Measurements from ENCODE around the gene EIF5AL1.
"Not testable (repeated sequence)": the region's sequence is repeated elsewhere in the genome, so short reads cannot be mapped to it uniquely, and the experiment has no call there.

Gene EIF5AL1

GRCh38 chr10:79511891-79512583, at the start of gene EIF5AL1:
EIF5AL1 (plus strand) TSS chr10:79512533; CDS start chr10:79512650, 117 bp downstream.
- not testable (repeated sequence) for DNase-seq (ENCODE audit: low read depth in 1 of 2, low spot score in 1 of 2)

- DNase-seq (ENCODE audit: low read depth in 1 of 2, low spot score in 1 of 2) = no peak
Measured at GRCh38 chr10:79463578-79464496, 48.5 kb upstream of the EIF5AL1 start.

DNA sequence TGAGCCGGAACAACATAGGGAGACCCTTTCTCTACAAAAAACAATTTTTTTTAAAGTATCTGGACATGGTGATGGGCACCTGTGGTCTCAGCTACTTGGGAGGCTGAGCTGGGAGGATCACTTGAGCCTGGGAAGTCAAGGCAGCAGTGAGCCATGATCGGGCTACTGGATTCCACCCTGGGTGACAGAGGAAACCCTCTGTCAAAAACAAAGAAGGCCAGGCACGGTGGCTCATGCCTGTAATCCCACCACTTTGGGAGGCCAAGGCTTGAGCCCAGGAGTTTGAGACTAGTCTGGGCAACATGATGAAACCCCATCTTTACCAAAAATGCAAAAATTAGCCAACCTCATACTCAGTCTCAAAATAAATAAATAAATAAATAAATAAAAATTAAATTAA, 47.0 kb upstream of the EIF5AL1 start:
- no peak for DNase-seq (ENCODE audit: low read depth in 1 of 2, low spot score in 1 of 2)

DNA sequence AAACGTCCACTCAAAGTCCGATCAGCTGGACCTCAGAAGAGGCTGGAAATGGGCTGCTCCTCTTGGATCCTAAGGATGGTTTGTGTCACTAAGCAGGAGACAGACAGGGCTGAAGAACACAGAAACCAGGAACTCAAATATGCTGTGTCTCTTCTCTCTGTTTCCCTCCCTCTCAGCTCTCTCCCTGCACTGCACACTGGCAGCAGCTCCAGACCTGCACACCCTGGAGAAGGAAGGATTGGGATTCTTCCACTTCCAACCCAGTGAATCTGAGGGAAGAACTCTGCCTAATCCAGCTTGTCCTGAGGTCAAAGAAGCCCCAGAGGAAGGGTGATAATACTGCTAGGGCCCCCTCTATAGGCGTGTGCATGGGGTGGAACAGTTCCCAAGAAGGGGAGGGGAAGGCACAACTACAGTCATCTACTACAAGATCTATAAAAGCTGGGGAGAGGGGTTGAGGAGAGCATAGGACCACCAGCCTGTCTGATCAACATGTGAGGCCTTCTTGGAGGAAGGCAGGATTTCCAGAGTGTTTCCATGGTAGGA, 44.2 kb upstream of the EIF5AL1 start:
- no peak for DNase-seq (ENCODE audit: low read depth in 1 of 2, low spot score in 1 of 2)

DNA sequence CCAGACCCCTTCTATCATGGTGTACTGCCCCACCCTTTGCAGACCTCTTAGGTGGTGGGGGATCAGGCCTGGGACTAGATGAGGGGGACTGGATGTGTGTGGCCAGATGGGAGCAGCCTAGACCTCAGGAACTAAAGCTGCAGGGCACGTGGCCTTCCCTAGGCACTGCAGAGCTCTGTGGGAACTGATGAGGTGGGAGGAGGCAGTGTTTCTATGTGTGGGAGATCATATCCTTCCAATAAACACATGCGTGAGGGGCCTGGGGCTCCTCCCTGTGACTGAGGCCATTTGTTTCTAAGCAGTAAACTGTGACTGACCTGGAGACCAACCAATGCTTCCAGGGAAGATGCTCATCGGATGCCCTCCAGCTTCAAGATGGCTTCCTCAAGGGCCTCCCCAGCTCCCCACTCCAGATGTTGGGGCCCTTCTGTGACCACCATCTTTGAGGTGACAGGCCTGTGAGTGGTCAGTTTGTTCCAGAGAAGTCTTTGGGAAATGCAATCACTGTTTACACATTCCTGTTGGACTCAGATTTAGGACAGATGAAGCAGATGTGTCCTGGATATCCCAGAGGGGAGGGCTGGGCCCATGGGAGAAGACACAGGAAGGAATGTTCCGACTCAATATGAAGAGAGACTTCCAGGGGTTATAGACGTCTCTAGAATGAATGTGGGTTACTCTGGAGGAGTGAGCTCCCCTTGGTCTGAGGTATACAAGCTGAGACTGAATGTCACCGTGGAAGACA, 43.3 kb upstream of the EIF5AL1 start:
- DNase-seq (ENCODE audit: low read depth in 1 of 2, low spot score in 1 of 2) = no peak

DNA sequence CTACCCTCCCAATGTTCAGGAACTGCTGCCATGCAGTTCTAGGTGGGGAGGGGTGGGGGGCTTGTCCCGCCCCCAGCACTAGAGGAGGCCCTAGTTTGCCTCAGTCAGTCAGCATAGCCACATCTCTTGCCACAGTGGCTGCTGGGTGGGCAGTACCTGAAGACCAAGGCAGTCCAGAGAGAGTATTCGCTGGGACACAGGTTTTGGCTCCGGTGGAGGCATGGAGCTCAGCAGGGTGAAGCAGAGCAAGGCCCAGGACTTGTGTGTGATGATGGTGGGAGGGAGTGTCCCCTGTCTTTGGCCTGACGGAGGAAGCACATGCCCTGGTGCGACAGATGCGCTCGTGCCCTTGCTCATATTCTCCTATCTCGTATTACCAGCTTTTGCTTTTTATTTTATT, 42.2 kb upstream of the EIF5AL1 start:
- no peak for DNase-seq (ENCODE audit: low read depth in 1 of 2, low spot score in 1 of 2)

DNA sequence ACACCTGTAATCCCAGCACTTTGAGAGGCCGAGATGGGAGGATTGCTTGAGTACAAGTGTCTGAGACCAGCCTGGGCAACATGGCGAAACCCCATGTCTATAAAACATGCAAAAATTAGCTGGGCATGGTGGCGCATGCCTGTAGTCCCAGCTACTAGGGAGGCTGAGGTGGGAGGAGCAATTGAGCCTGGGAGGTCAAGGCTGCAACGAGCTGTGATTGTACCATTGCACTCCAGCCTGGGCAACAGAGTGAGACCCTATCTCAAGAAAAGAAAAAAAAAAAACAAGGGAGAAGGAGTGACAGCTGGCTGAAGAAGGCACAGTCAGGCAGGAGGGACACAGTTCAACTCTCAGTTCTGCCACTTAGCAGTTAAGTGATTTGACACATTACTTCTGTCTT, 40.6 kb upstream of the EIF5AL1 start:
- no peak for DNase-seq (ENCODE audit: low read depth in 1 of 2, low spot score in 1 of 2)

- DNase-seq (ENCODE audit: low read depth in 1 of 2, low spot score in 1 of 2) = no peak
Measured at GRCh38 chr10:79472449-79472848, 39.9 kb upstream of the EIF5AL1 start.

GRCh38 chr10:79472951-79473350, 39.4 kb upstream of the EIF5AL1 start:
- DNase-seq (ENCODE audit: low read depth in 1 of 2, low spot score in 1 of 2) = no peak

DNA sequence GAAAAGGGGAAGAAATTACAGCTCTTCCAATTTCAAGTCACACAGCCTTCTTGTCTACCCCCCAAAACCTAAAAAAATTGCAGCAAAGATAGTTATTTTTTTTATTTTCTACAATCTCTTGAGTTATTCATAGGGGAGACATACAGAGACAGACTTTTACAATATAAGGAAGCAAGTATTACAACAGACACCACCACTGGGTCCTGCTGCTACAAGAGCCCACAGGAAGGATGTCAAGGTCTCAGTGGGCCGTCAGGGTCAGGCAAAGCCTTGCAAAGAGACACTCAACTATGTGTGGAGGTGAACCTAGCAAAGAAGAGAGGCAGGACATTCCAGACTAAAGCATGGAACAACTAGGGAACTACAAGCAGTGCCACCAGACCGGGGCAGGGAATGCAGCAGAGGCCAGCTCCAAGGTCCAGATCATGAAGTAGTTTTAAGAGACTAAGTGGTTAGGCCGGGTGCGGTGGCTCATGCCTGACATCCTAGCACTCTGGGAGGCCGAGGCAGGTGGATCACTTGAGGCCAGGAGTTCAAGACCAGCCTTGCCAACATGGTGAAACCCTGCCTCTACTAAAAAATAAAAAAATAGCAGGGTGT, 38.7 kb upstream of the EIF5AL1 start:
- DNase-seq (ENCODE audit: low read depth in 1 of 2, low spot score in 1 of 2) = no peak

- DNase-seq (ENCODE audit: low read depth in 1 of 2, low spot score in 1 of 2) = no peak
Measured at GRCh38 chr10:79475119-79475653, 37.1 kb upstream of the EIF5AL1 start.

GRCh38 chr10:79475877-79476276, 36.5 kb upstream of the EIF5AL1 start:
- no peak for DNase-seq (ENCODE audit: low read depth in 1 of 2, low spot score in 1 of 2)

GRCh38 chr10:79476645-79477044, 35.7 kb upstream of the EIF5AL1 start:
- DNase-seq (ENCODE audit: low read depth in 1 of 2, low spot score in 1 of 2) = no peak

GRCh38 chr10:79477456-79477855, 34.9 kb upstream of the EIF5AL1 start:
- no peak for DNase-seq (ENCODE audit: low read depth in 1 of 2, low spot score in 1 of 2)

DNA sequence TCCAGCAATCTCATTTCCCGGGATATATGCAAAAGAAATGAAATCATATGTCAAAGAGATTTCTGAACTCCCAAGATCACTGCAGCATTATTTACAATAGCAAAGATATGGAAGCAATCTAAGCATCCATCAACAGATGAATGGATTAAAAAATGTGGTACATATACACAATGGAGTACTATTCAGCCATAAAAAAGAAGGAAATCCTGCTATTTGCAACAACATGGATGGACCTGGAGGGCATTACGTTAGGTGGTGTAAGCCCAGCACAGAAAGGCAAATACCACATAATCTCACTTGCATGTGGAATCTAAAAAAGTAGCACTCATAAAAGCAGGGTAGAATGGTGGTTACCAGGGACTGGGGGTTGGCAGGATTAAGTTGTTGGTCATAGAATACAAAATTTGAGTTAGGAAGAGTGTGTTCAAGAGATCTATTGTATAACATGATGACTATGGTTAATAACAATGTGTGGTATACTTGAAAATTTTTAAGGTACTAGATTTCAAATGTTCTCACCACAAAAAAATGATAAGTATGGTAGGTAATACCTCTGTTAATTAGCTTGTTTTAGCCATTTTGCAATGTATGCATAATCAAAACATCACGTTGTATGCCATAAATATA, 32.9 kb upstream of the EIF5AL1 start:
- no peak for DNase-seq (ENCODE audit: low read depth in 1 of 2, low spot score in 1 of 2)

DNA sequence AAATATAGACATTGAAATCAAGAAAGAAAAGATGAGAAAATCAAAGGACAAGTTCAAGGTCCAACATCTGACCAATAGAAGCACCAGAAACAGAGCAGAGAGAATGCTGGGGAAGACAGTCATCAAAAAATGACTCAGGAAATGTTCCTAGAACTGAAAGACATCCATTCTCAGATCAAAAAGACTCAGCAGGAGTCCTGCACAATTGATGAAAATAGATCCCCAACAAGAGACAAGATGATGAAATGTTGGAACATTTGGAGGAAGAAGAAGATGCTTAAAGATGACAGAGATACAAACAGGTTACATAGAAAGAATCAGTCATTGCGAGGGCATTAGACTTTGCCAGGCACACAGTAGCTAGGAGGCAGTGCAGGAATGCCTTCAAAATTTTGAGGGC, 30.0 kb upstream of the EIF5AL1 start:
- DNase-seq (ENCODE audit: low read depth in 1 of 2, low spot score in 1 of 2) = no peak

DNA sequence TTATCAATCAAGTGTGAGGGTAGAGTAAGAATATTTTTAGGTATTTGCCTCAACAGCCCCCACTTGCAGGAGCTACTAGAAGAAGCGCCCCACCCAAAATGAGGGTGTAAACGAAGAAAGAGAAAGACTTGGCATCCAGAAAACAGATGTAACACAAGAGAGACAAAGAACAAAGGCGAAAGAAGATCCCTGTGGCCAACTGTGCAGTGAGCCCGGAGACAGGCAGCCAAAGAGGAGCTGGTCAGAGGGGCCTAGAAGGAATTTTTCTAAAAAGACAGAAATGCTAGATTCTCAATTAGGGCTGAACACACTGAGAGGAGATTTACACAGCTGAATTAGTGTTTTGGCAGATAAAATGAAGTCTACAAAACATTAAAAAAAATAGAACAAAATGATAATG, 29.6 kb upstream of the EIF5AL1 start:
- no peak for DNase-seq (ENCODE audit: low read depth in 1 of 2, low spot score in 1 of 2)

GRCh38 chr10:79483299-79483698, 29.0 kb upstream of the EIF5AL1 start:
- no peak for DNase-seq (ENCODE audit: low read depth in 1 of 2, low spot score in 1 of 2)

DNA sequence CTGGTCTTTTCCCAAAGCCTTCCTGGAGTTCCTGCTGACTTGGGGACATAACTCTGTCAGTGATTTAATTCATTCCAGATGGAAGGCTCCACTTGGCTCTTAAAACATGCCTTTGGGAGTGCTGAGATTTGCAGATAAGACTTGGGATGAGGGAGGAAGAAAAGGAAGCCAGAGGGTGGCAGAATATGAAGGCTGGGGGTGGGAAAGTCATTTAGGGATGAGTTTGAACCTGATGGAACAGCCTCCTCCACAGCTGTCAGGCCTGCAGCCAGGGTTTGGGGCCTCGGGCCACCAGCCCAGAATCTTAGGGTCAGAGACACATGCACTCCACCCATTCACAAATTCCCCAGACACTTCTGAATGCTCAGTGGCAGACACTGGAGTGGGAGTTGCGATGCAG, 28.4 kb upstream of the EIF5AL1 start:
- no peak for DNase-seq (ENCODE audit: low read depth in 1 of 2, low spot score in 1 of 2)

GRCh38 chr10:79484476-79484875, 27.9 kb upstream of the EIF5AL1 start:
- DNase-seq (ENCODE audit: low read depth in 1 of 2, low spot score in 1 of 2) = no peak
